GM19025 (cell line): Measurements from ENCODE around the gene CDK14.

Experiments
- ATAC-seq: cut with Tn5 transposase; IDR thresholded peaks from one replicate; pipeline ENCODE4 v1.9.1; 2021; ENCODE audit warnings: mild to moderate bottlenecking, low read depth, moderate library complexity; ENCODE audit not compliant: unreplicated experiment

Gene CDK14

GRCh38 chr7:90977056-90977455, 380.9 kb downstream of the CDK14 start:
- no peak for ATAC-seq

GRCh38 chr7:90980545-90980944, 384.4 kb downstream of the CDK14 start:
- no peak for ATAC-seq

- no peak for ATAC-seq
Observed at GRCh38 chr7:90982228-90982627, 386.1 kb downstream of the CDK14 start.

- no peak for ATAC-seq
Observed at GRCh38 chr7:90984692-90985091, 388.6 kb downstream of the CDK14 start.

- no peak for ATAC-seq
Observed at GRCh38 chr7:90988516-90988915, 392.4 kb downstream of the CDK14 start.

- no peak for ATAC-seq
Observed at GRCh38 chr7:90988996-90989765, 393.1 kb downstream of the CDK14 start.

- ATAC-seq: no peak
Observed at GRCh38 chr7:90994121-90994520, 398.0 kb downstream of the CDK14 start.

- ATAC-seq: no peak
Observed at GRCh38 chr7:90994601-90995000, 398.5 kb downstream of the CDK14 start.

GRCh38 chr7:90995996-90996395, 399.9 kb downstream of the CDK14 start:
- no peak for ATAC-seq

GRCh38 chr7:90999989-91000979, 404.2 kb downstream of the CDK14 start:
- ATAC-seq: no peak

GRCh38 chr7:91005024-91005423, 408.9 kb downstream of the CDK14 start:
- ATAC-seq: no peak

- no peak for ATAC-seq
Observed at GRCh38 chr7:91005841-91006240, 409.7 kb downstream of the CDK14 start.

GRCh38 chr7:91007371-91007770, 411.2 kb downstream of the CDK14 start:
- ATAC-seq: no peak

GRCh38 chr7:91013078-91013477, 417.0 kb downstream of the CDK14 start:
- ATAC-seq: no peak

GRCh38 chr7:91019686-91020385, 423.7 kb downstream of the CDK14 start:
- ATAC-seq: no peak

- no peak for ATAC-seq
Observed at GRCh38 chr7:91020636-91021385, 424.7 kb downstream of the CDK14 start.

- ATAC-seq: no peak
Observed at GRCh38 chr7:91021956-91022355, 425.8 kb downstream of the CDK14 start.

- no peak for ATAC-seq
Observed at GRCh38 chr7:91025906-91026390, 429.8 kb downstream of the CDK14 start.

- no peak for ATAC-seq
Observed at GRCh38 chr7:91029688-91030087, 433.6 kb downstream of the CDK14 start.
